Measurements from ENCODE around the gene KRT78.

The KRT78 gene

GRCh38 chr12:52824741-52825410, 23.9 kb downstream of the KRT78 start:
- H3K36me3 ChIP-seq (ENCODE audit: control insufficient read depth, insufficient read depth, low read length), result no peaks in the 10 kb centered on the region
- H3K27me3 ChIP-seq (ENCODE audit: control insufficient read depth, insufficient read depth, low read length, poor library complexity, severe bottlenecking), result no peaks in the 10 kb centered on the region
- H3K4me1 ChIP-seq (ENCODE audit: control insufficient read depth, insufficient read depth, low read length), result peaks cover 15% of the 10 kb centered on the region
- H3K27ac ChIP-seq (ENCODE audit: insufficient read depth, low read depth, low read length, poor library complexity, severe bottlenecking), result no peak overlapping the region
- 91 to 94% methylated on average over 5 of the region's 5 CpGs for WGBS, 2 experiments
- no peak overlapping the region for H3K4me3 ChIP-seq (ENCODE audit: insufficient read depth, low read depth, low read length)
- H3K9me3 ChIP-seq (ENCODE audit: control insufficient read depth, low read length), result no peaks in the 10 kb centered on the region

GRCh38 chr12:52823761-52824450, 24.9 kb downstream of the KRT78 start:
- H3K27ac ChIP-seq (ENCODE audit: insufficient read depth, low read depth, low read length, poor library complexity, severe bottlenecking), result no peak overlapping the region
- peaks cover 20% of the 10 kb centered on the region for H3K4me1 ChIP-seq (ENCODE audit: control insufficient read depth, insufficient read depth, low read length)
- WGBS, 2 experiments, result 94% methylated on average over 15 of the region's 15 CpGs
- no peak overlapping the region for H3K4me3 ChIP-seq (ENCODE audit: insufficient read depth, low read depth, low read length)
- H3K9me3 ChIP-seq (ENCODE audit: control insufficient read depth, low read length), result no peaks in the 10 kb centered on the region
- H3K36me3 ChIP-seq (ENCODE audit: control insufficient read depth, insufficient read depth, low read length), result no peaks in the 10 kb centered on the region
- no peaks in the 10 kb centered on the region for H3K27me3 ChIP-seq (ENCODE audit: control insufficient read depth, insufficient read depth, low read length, poor library complexity, severe bottlenecking)

- Histone ChIP-seq H3K9me3 (ENCODE audit: control insufficient read depth, low read length) (no peaks in the 10 kb centered on the region), H3K36me3 (ENCODE audit: control insufficient read depth, insufficient read depth, low read length) (no peaks in the 10 kb centered on the region), H3K27me3 (ENCODE audit: control insufficient read depth, insufficient read depth, low read length, poor library complexity, severe bottlenecking) (no peaks in the 10 kb centered on the region), H3K4me1 (ENCODE audit: control insufficient read depth, insufficient read depth, low read length) (peaks cover 25% of the 10 kb centered on the region), H3K4me3 (ENCODE audit: insufficient read depth, low read depth, low read length) (no peak overlapping the region), H3K27ac (ENCODE audit: insufficient read depth, low read depth, low read length, poor library complexity, severe bottlenecking) (no peak overlapping the region)
- WGBS, 2 experiments, result 86 to 88% methylated on average over 16 of the region's 16 CpGs
Measured at GRCh38 chr12:52822771-52823510, 25.9 kb downstream of the KRT78 start.

- Histone ChIP-seq H3K4me1 (ENCODE audit: control insufficient read depth, insufficient read depth, low read length) (peaks cover 25% of the 10 kb centered on the region), H3K36me3 (ENCODE audit: control insufficient read depth, insufficient read depth, low read length) (no peaks in the 10 kb centered on the region), H3K27ac (ENCODE audit: insufficient read depth, low read depth, low read length, poor library complexity, severe bottlenecking) (no peak overlapping the region), H3K27me3 (ENCODE audit: control insufficient read depth, insufficient read depth, low read length, poor library complexity, severe bottlenecking) (no peaks in the 10 kb centered on the region), H3K9me3 (ENCODE audit: control insufficient read depth, low read length) (no peaks in the 10 kb centered on the region), H3K4me3 (ENCODE audit: insufficient read depth, low read depth, low read length) (no peak overlapping the region)
- 91 to 94% methylated on average over 10 of the region's 10 CpGs for WGBS, 2 experiments
Measured at GRCh38 chr12:52821826-52822660, 26.8 kb downstream of the KRT78 start.

- no peak overlapping the region for H3K27ac ChIP-seq (ENCODE audit: insufficient read depth, low read depth, low read length, poor library complexity, severe bottlenecking)
- H3K4me3 ChIP-seq (ENCODE audit: insufficient read depth, low read depth, low read length), result no peak overlapping the region
- no peaks in the 10 kb centered on the region for H3K9me3 ChIP-seq (ENCODE audit: control insufficient read depth, low read length)
- no peaks in the 10 kb centered on the region for H3K36me3 ChIP-seq (ENCODE audit: control insufficient read depth, insufficient read depth, low read length)
- no peaks in the 10 kb centered on the region for H3K27me3 ChIP-seq (ENCODE audit: control insufficient read depth, insufficient read depth, low read length, poor library complexity, severe bottlenecking)
- 91 to 96% methylated on average over 4 of the region's 4 CpGs for WGBS, 2 experiments
- H3K4me1 ChIP-seq (ENCODE audit: control insufficient read depth, insufficient read depth, low read length), result peaks cover 25% of the 10 kb centered on the region
Measured at GRCh38 chr12:52821071-52821730, 27.6 kb downstream of the KRT78 start.

- Histone ChIP-seq H3K4me1 (ENCODE audit: control insufficient read depth, insufficient read depth, low read length) (peaks cover 25% of the 10 kb centered on the region), H3K36me3 (ENCODE audit: control insufficient read depth, insufficient read depth, low read length) (no peaks in the 10 kb centered on the region), H3K27ac (ENCODE audit: insufficient read depth, low read depth, low read length, poor library complexity, severe bottlenecking) (no peak overlapping the region), H3K9me3 (ENCODE audit: control insufficient read depth, low read length) (no peaks in the 10 kb centered on the region), H3K4me3 (ENCODE audit: insufficient read depth, low read depth, low read length) (no peak overlapping the region), H3K27me3 (ENCODE audit: control insufficient read depth, insufficient read depth, low read length, poor library complexity, severe bottlenecking) (no peaks in the 10 kb centered on the region)
- 92 to 95% methylated on average over 6 of the region's 6 CpGs for WGBS, 2 experiments
Measured at GRCh38 chr12:52820521-52820920, 28.3 kb downstream of the KRT78 start.

- H3K27ac ChIP-seq (ENCODE audit: insufficient read depth, low read depth, low read length, poor library complexity, severe bottlenecking), result no peak overlapping the region
- no peaks in the 10 kb centered on the region for H3K27me3 ChIP-seq (ENCODE audit: control insufficient read depth, insufficient read depth, low read length, poor library complexity, severe bottlenecking)
- no peak overlapping the region for H3K4me3 ChIP-seq (ENCODE audit: insufficient read depth, low read depth, low read length)
- H3K9me3 ChIP-seq (ENCODE audit: control insufficient read depth, low read length), result no peaks in the 10 kb centered on the region
- WGBS, 2 experiments, result 78 to 82% methylated on average over 7 of the region's 7 CpGs
- no peaks in the 10 kb centered on the region for H3K36me3 ChIP-seq (ENCODE audit: control insufficient read depth, insufficient read depth, low read length)
- H3K4me1 ChIP-seq (ENCODE audit: control insufficient read depth, insufficient read depth, low read length), result peaks cover 25% of the 10 kb centered on the region
Measured at GRCh38 chr12:52819731-52820510, 28.9 kb downstream of the KRT78 start.

- peaks cover 25% of the 10 kb centered on the region for H3K4me1 ChIP-seq (ENCODE audit: control insufficient read depth, insufficient read depth, low read length)
- 77 to 81% methylated on average over 7 of the region's 7 CpGs for WGBS, 2 experiments
- no peak overlapping the region for H3K27ac ChIP-seq (ENCODE audit: insufficient read depth, low read depth, low read length, poor library complexity, severe bottlenecking)
Measured at GRCh38 chr12:52818887-52819420, 29.8 kb downstream of the KRT78 start.

GRCh38 chr12:52818388-52818787, 30.4 kb downstream of the KRT78 start:
- Histone ChIP-seq H3K4me1 (ENCODE audit: control insufficient read depth, insufficient read depth, low read length) (peaks cover 25% of the 10 kb centered on the region), H3K36me3 (ENCODE audit: control insufficient read depth, insufficient read depth, low read length) (no peaks in the 10 kb centered on the region), H3K27ac (ENCODE audit: insufficient read depth, low read depth, low read length, poor library complexity, severe bottlenecking) (no peak overlapping the region), H3K4me3 (ENCODE audit: insufficient read depth, low read depth, low read length) (no peak overlapping the region), H3K9me3 (ENCODE audit: control insufficient read depth, low read length) (no peaks in the 10 kb centered on the region), H3K27me3 (ENCODE audit: control insufficient read depth, insufficient read depth, low read length, poor library complexity, severe bottlenecking) (no peaks in the 10 kb centered on the region)
- 30% methylated on average over 7 of the region's 7 CpGs for WGBS, 2 experiments

More at GRCh38 chr12:52818887-52819420, 29.8 kb downstream of the KRT78 start:
- Histone ChIP-seq H3K9me3 (ENCODE audit: control insufficient read depth, low read length) (no peaks in the 10 kb centered on the region), H3K36me3 (ENCODE audit: control insufficient read depth, insufficient read depth, low read length) (no peaks in the 10 kb centered on the region), H3K4me3 (ENCODE audit: insufficient read depth, low read depth, low read length) (no peak overlapping the region), H3K27me3 (ENCODE audit: control insufficient read depth, insufficient read depth, low read length, poor library complexity, severe bottlenecking) (no peaks in the 10 kb centered on the region)

Data from ectodermal cell (in vitro differentiated cells).